ENCODE data around the gene UBTD2.

The UBTD2 gene

DNA sequence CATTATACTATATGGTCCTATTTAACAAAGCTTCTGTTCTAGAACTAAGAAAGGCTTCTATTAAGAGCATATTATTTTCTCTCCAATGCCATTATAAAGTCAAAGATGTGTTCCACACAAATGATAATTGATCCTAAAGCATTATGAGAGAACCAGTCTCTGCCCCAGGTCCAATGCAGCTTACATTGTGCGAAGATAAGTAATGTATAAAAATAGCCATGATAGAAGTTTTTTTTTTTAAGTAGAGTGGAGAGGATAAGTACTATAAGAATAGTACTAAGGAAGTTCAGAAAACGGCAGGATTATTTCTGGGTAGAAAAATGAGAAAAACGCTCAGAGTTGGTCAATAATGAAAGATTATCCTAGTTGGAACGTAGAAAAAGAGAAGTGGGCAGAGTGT is 15.6 kb downstream of the UBTD2 start:
- DNase-seq (ENCODE audit: insufficient read length, low spot score) (no peak), FAIRE-seq (no peak)
- TF ChIP-seq, protein P1, sequence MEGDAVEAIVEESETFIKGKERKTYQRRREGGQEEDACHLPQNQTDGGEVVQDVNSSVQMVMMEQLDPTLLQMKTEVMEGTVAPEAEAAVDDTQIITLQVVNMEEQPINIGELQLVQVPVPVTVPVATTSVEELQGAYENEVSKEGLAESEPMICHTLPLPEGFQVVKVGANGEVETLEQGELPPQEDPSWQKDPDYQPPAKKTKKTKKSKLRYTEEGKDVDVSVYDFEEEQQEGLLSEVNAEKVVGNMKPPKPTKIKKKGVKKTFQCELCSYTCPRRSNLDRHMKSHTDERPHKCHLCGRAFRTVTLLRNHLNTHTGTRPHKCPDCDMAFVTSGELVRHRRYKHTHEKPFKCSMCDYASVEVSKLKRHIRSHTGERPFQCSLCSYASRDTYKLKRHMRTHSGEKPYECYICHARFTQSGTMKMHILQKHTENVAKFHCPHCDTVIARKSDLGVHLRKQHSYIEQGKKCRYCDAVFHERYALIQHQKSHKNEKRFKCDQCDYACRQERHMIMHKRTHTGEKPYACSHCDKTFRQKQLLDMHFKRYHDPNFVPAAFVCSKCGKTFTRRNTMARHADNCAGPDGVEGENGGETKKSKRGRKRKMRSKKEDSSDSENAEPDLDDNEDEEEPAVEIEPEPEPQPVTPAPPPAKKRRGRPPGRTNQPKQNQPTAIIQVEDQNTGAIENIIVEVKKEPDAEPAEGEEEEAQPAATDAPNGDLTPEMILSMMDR (IDR thresholded peaks at IDR 0.05; ENCODE audit: insufficient read depth, missing control alignments) = no peak

DNA sequence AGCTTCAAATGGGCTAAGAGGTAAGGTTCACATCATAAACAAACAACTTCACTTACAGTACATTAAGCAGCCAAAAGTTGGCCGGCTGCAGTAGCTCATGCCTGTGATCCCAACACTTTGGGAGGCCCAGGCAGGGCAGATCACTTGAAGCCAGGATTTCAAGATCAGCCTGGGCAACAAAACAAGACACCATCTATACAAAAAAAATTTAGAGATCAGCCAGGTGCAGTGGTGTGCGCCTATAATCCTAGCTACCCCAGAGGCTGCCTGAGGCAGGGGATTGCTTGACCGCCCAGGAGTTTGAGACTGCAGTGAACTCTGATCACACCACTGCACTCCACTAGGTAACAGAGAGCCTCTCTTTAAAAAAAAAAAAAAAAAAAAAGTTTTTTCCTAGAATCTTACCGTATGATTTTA is 16.9 kb downstream of the UBTD2 start:
- TF ChIP-seq, protein P1 (IDR thresholded peaks at IDR 0.05; ENCODE audit: insufficient read depth, missing control alignments) = no peak
- FAIRE-seq = no peak
- DNase-seq (ENCODE audit: insufficient read length, low spot score) = no peak

GRCh38 chr5:172266071-172266675 is 17.4 kb downstream of the UBTD2 start:
- TF ChIP-seq, protein P1 (IDR thresholded peaks at IDR 0.05; ENCODE audit: insufficient read depth, missing control alignments) = no peak
- FAIRE-seq = no peak
- no peak for DNase-seq (ENCODE audit: insufficient read length, low spot score)

DNA sequence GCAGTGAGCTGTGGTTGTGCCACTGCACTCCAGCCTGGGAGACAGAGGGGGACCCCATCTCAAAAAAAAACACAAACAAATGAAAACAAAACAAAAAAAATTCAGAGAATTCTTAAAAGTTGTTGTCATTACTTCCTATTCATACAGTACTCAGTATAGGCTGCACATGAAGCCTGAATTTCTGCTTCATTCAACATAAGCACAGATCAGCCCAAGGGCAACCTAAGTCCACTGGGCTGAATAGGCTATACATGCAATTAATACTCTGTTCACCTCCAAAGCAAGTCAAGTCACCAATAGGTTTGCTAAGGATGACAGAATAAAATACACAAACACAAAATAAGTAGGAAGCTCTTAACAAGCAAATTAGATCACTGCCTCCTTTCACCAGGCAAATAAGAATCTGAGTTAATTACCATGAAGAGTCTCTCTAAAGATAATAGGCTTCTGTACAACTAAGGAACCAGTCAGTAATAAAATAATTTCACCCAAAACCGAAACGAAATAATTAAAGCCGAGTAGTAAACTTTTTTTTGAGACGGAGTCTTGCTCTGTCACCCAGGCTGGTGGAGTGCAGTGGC is 18.7 kb downstream of the UBTD2 start:
- FAIRE-seq (no peak), DNase-seq (ENCODE audit: insufficient read length, low spot score) (no peak)
- TF ChIP-seq, protein P1 (IDR thresholded peaks at IDR 0.05; ENCODE audit: insufficient read depth, missing control alignments) = no peak

- DNase-seq (ENCODE audit: insufficient read length, low spot score) (no peak), FAIRE-seq (no peak)
- TF ChIP-seq, protein P1 (IDR thresholded peaks at IDR 0.05; ENCODE audit: insufficient read depth, missing control alignments) = no peak
Measured at GRCh38 chr5:172255444-172255843, 28.1 kb downstream of the UBTD2 start.

DNA sequence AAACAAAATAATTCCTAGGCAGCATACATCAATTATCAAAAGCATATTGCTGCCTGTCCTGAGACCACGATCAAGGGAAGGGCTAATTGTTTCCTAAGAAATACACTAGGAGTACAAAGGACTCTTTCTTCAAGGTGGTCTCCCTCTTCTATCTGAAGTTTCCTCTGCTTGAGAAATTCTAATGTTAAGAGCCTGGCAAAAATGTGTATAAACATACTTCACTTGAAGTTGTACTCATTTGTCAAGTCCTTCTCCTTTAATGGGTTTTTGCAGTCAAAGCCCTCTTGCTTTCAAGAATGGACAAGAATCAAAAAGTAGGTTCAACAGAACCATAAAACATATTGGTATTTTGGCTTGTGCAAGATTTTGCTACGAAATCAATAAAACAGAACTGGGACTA is 31.1 kb downstream of the UBTD2 start:
- no peak for DNase-seq (ENCODE audit: insufficient read length, low spot score)
- FAIRE-seq = no peak
- TF ChIP-seq, protein P1 (IDR thresholded peaks at IDR 0.05; ENCODE audit: insufficient read depth, missing control alignments) = no peak

DNA sequence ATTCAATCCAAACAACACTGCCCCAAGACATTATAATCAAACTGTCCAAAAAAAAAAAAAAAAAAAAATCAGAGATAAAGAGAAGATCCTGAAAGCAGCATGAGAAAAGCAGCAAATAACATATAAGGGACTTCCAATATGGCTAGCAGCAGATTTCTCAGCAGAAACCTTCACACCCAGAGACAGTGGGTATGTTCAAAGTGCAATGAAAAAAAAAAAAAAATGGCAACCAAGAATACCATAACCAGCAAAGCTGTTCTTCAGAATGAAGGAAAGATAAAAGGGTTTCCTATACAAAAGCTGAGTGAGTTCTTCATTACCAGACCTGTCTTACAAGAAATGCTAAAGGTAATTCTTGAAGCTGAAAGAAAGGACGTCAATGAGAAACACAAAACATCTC is 32.1 kb downstream of the UBTD2 start:
- FAIRE-seq (no peak), DNase-seq (ENCODE audit: insufficient read length, low spot score) (no peak)
- TF ChIP-seq, protein P1 (IDR thresholded peaks at IDR 0.05; ENCODE audit: insufficient read depth, missing control alignments) = no peak
